ENCODE data around the gene ZBTB17. TPM values are rescaled to one million over a fixed set of nuclear protein-coding genes. Genes with fewer than 3 reads are reported as not detected.
A peak's percentile ranks its signal among the peaks of the same experiment; 100 is the strongest.
"Not testable (repeated sequence)": the region's sequence is repeated elsewhere in the genome, so short reads cannot be mapped to it uniquely, and the experiment has no call there.

ZBTB17 gene
- total RNA-seq, 1 donor from 2014 or later, result 26.5 TPM

GRCh38 chr1:15934211-15935055 is 41.5 kb downstream of the ZBTB17 start:
- ATAC-seq, result no peak

DNA sequence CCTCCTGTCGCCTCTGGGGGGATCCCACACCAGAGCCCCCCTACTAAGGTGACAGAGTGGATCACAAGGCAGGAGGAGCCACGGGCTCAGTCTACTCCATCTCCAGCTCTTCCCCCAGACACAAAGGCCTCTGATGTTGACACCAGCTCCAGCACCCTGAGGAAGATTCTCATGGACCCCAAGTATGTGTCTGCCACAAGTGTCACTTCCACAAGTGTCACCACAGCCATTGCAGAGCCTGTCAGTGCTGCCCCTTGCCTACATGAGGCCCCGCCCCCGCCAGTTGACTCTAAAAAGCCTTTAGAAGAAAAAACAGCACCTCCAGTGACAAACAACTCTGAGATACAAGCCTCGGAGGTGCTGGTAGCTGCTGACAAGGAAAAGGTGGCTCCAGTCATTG is 42.2 kb downstream of the ZBTB17 start:
- no peak for ATAC-seq

DNA sequence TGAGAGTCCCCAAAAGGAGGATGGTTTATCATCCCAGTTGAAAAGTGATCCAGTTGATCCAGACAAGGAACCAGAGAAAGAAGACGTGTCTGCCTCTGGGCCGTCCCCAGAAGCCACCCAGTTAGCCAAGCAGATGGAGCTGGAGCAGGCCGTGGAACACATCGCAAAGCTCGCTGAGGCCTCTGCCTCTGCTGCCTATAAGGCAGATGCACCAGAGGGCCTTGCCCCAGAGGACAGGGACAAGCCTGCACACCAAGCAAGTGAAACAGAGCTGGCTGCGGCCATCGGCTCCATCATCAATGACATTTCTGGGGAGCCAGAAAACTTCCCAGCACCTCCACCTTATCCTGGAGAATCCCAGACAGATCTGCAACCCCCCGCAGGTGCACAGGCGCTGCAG is 43.3 kb downstream of the ZBTB17 start:
- no peak for ATAC-seq

GRCh38 chr1:15931884-15932283 is 44.0 kb downstream of the ZBTB17 start:
- ATAC-seq, result no peak

DNA sequence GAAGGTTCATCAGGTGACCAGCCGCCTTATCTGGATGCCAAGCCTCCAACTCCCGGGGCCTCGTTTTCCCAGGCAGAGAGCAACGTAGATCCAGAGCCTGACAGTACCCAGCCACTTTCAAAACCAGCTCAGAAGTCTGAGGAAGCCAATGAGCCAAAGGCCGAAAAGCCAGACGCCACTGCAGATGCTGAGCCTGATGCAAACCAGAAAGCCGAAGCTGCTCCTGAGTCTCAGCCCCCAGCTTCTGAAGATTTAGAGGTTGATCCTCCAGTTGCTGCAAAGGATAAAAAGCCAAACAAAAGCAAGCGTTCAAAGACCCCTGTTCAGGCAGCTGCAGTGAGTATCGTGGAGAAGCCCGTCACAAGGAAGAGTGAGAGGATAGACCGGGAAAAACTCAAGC is 44.5 kb downstream of the ZBTB17 start:
- ATAC-seq, result no peak

GRCh38 chr1:15928971-15929965 is 46.6 kb downstream of the ZBTB17 start:
- ATAC-seq, result no peak

GRCh38 chr1:15926448-15926847 is 49.5 kb downstream of the ZBTB17 start:
- not testable (repeated sequence) for ATAC-seq

- ATAC-seq, result peak; percentile 92
These were observed 52.7 kb downstream of the ZBTB17 start for GRCh38 chr1:15923241-15923640.

GRCh38 chr1:15918962-15919715 is 56.8 kb downstream of the ZBTB17 start:
- peak; percentile 41 for ATAC-seq

DNA sequence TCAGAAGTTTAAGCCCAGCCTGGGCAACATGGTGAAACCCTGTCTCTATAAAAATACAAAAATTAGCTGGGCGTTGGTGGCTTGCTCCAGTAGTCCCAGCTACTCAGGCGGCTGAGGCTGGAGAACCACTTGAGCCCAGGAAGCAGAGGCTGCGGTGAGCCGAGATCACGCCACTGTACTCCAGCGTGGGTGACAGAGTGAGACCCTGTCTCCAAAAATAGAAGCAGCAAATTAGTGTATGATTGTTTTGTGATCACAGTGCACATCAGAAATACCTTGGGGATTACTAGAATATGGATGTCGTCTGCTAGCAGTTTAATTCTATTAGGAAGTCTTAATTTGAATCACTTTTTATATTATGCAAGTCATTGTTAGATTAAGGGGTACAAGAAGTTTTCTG is 59.0 kb downstream of the ZBTB17 start:
- no peak for ATAC-seq

DNA sequence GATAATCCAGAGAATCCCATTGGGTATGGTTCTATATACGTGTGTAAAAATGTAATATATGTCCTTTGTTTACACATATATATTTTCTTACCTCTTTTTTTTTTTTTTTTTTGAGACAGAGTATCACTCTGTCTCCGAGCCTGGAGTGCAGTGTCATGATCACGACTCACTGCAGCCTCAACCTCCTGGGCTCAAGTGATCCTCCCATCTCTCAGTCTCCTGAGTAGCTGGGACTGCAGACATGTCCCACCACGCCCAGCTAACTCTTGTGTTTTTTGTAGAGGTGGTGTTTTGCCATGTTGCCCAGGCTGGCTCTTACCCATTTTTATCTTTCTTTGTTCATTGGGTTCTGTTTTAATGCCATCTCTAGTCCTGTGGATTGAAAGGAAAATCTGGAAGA is 59.5 kb downstream of the ZBTB17 start:
- no peak for ATAC-seq

GRCh38 chr1:15915991-15916390 is 59.9 kb downstream of the ZBTB17 start:
- ATAC-seq, result no peak

- not testable (repeated sequence) for ATAC-seq
These were observed 62.3 kb downstream of the ZBTB17 start for GRCh38 chr1:15913607-15914006.

DNA sequence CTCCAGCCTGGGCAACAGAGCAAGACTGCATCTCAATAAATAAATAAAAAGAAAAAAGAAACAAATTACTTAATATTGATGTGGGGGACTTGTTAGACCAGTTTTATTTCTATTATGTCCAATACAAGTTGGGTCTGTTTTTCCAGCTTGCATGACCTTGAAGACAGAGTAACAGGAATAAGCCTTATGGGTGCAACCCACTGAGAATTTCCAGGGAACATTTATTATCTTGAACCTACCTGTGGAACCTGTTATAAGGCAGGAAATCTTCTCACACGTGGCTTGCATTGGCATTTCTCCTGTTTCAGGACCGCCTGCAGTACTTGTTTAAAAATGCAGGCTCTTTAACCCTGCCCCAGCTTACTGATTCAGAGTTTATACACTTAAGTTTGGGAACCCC is 64.0 kb downstream of the ZBTB17 start:
- peak; percentile 95 for ATAC-seq

DNA sequence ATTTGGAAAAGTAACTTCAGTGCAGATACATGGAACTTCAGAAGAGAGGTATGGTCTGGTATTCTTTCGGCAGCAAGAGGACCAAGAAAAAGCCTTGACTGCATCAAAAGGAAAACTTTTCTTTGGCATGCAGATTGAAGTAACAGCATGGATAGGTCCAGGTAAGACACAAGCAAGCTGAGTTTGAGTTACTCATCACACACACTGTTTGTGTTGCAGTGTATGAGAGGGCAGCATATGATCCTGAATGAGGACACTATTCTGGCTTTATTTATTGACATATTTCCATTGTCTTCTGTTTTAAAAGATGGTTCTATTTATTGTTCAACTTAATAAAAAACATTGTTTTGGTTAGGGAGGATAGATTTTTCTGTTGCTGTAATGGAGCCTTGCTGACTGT is 64.8 kb downstream of the ZBTB17 start:
- peak; percentile 51 for ATAC-seq

DNA sequence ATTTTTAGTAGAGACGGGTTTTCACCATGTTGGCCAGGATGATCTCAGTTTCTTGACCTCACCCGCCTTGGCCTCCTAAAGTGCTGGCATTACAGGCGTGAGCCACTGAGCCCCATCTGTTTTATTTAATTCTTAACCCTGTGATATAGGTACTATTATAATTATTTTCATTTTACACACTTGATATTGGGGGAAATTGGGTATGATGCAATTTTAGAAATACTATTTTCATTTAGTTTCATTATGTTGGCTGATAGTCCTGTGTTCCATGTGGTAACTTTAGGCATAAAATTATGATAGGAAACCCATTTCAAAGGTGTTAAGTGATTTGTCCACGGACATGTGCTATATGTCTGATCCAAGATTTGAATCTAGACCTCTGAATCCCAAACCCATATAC is 67.3 kb downstream of the ZBTB17 start:
- ATAC-seq, result no peak

DNA sequence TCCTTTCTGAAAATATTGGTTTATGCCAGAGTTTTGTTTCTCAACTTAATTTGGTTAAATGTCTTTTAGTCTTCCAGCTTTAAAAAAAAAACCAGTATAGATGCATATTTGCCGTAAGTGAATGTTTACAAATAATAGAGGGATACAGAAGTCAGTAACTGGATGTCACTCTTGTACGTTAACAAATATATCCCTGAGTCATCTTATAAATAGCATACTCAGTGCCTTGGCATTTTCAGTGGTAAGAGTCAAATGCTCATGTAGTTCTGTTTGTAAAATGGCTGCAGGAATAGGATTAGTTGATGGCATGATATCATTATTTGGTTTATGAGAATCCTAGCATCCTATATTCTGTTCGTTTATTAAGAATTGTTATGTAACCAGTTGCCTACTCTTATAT is 73.0 kb downstream of the ZBTB17 start:
- peak; percentile 63 for ATAC-seq

DNA sequence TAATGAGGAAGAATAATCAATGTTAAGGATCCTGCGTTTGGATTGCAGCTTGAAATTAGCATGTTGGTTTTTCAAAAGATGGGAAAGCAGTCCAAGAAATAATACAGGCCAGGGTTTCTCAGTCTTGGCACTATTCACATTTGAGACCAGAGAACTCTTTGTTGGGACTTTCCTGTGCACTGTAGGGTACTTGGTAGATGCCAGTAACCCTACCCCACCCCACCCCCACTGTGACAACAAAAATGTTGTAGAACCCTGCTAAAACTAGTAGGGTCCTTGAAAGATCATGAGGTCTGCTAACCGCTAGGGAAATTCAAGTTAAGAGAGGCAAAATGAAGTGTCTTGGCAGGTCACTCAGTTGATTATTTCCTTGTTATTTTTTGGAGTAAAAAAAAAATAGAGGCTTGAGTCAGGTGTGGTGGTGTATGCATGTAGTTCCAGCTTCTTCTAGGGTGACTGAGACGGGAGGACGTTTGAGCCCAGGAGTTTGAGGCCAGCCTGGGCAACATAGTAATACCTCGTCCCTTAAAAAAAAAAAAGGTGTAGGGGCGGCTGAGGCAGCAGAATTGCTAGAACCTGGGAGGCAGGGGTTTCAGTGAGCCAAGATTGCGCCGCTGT is 75.1 kb downstream of the ZBTB17 start:
- ATAC-seq, result no peak

GRCh38 chr1:15899266-15899665 is 76.6 kb downstream of the ZBTB17 start:
- ATAC-seq, result no peak

DNA sequence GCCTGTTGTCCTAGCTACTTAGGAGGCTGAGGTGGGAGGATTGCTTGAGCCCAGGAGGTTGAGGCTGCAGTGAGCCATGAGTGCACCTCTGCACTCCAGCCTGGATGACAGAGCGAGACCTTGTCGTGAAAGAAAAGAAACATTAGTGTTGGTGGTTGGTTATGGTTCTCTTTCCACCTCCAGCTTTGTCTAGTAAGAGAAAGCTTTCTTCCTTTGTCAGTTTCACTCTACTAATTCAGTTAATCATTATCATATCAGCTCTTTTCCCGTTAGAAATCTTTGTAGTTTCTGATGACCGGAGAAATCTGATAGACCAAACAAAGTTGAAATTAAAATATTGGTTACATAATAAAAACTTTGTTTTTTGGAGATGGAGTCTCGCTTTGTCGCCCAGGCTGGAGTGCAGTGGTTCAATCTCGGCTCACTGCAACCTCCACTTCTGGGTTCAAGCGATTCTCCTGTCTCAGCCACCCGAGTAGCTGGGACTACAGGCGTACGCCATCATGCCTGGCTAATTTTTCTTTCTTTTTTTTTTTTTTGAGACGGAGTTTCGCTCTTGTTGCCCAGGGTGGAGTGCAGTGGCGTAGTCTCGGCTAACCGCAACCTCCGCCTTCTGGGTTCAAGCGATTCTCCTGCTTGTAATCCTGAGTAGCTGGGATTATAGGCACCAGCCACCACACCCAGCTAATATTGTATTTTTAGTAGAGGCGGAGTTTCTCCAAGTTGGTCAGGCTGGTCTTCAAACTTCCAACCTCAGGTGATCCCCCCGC is 78.9 kb downstream of the ZBTB17 start:
- ATAC-seq, result not testable (repeated sequence)

- ATAC-seq, result no peak
These were observed 80.7 kb downstream of the ZBTB17 start for GRCh38 chr1:15895233-15895632.

All from esophagus mucosa (tissue), 1 donor.